ENCODE data around the gene DENND5B. TPM values are rescaled to one million over a fixed set of nuclear protein-coding genes. Genes with fewer than 3 reads are reported as not detected.

DENND5B gene
- polyA plus RNA-seq, 2 donors = 0.33 to 0.55 TPM

DNA sequence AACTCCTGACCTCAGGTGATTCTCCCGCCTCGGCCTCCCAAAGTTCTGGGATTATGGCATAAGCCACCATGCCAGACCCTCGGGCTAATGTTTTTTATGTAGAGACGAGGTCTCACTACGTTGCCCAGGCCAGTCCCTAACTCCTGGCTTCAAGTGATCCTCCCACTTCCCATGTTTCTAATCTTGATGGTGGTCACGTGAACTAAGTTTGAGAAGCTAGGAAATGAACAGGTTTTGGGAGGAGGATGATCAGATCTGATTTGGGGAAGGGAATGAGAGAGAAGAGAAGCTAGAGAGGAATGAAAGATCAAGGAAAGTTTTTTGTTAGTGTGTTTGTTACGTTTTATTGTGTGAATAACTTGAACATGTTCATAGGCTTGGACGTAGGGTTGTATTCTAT is 247.8 kb downstream of the DENND5B start:
- H3K4me1 ChIP-seq (ENCODE audit: control insufficient read depth in 2 of 2, insufficient read depth in 2 of 2, low read length in 1 of 2) = no peaks in the 10 kb centered on the region
- H3K27ac ChIP-seq (ENCODE audit: low read depth in 2 of 2, low read length in 1 of 2) = no peak overlapping the region
- H3K4me3 ChIP-seq (ENCODE audit: low read depth in 1 of 2, low read length in 2 of 2) = no peak overlapping the region
- 84 to 85% methylated on average over 8 of the region's 8 CpGs for WGBS, 2 donors
- H3K27me3 ChIP-seq (ENCODE audit: control insufficient read depth in 1 of 2, insufficient read depth in 2 of 2, low read length in 2 of 2) = no peaks in the 10 kb centered on the region
- H3K36me3 ChIP-seq (ENCODE audit: control insufficient read depth in 2 of 2, insufficient read depth in 2 of 2, low read length in 1 of 2) = no peaks in the 10 kb centered on the region
- H3K9me3 ChIP-seq (ENCODE audit: control insufficient read depth in 2 of 2, insufficient read depth in 1 of 2, low read depth in 1 of 2, low read length in 1 of 2) = no peaks in the 10 kb centered on the region

DNA sequence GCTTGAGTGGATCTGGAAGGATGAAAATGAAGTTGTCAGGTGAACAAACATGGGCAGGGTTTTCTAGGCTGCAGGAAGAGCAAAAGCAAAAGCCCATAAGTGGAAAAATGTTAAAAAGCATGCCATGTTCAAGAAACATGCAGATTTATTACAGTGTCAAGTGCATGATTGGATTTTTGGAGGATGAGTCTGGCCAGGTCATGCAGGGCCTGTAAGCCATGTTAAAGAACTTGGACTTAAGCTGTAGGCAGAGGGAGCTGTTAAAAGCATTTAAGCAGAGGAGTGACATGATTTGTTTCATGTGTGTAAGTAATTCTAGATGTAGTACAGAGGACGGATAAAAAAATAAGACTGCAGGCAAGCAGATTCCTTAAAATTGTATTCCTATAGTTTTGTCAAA is 248.7 kb downstream of the DENND5B start:
- 80 to 88% methylated on average over 1 of the region's 1 CpG for WGBS, 2 donors

GRCh38 chr12:31339831-31340622 is 250.9 kb downstream of the DENND5B start:
- Histone ChIP-seq H3K9me3 (ENCODE audit: control insufficient read depth in 2 of 2, insufficient read depth in 1 of 2, low read depth in 1 of 2, low read length in 1 of 2) (no peaks in the 10 kb centered on the region), H3K4me1 (ENCODE audit: control insufficient read depth in 2 of 2, insufficient read depth in 2 of 2, low read length in 1 of 2) (no peaks in the 10 kb centered on the region), H3K27me3 (ENCODE audit: control insufficient read depth in 1 of 2, insufficient read depth in 2 of 2, low read length in 2 of 2) (no peaks in the 10 kb centered on the region), H3K27ac (ENCODE audit: low read depth in 2 of 2, low read length in 1 of 2) (no peak overlapping the region), H3K36me3 (ENCODE audit: control insufficient read depth in 2 of 2, insufficient read depth in 2 of 2, low read length in 1 of 2) (no peaks in the 10 kb centered on the region), H3K4me3 (ENCODE audit: low read depth in 1 of 2, low read length in 2 of 2) (no peak overlapping the region)
- WGBS, 2 donors = 76 to 78% methylated on average over 10 of the region's 10 CpGs

More for the DNA sequence above, 248.7 kb downstream of the DENND5B start:
- Histone ChIP-seq H3K4me3 (ENCODE audit: low read depth in 1 of 2, low read length in 2 of 2) (no peak overlapping the region), H3K27me3 (ENCODE audit: control insufficient read depth in 1 of 2, insufficient read depth in 2 of 2, low read length in 2 of 2) (no peaks in the 10 kb centered on the region), H3K4me1 (ENCODE audit: control insufficient read depth in 2 of 2, insufficient read depth in 2 of 2, low read length in 1 of 2) (no peaks in the 10 kb centered on the region), H3K9me3 (ENCODE audit: control insufficient read depth in 2 of 2, insufficient read depth in 1 of 2, low read depth in 1 of 2, low read length in 1 of 2) (no peaks in the 10 kb centered on the region), H3K36me3 (ENCODE audit: control insufficient read depth in 2 of 2, insufficient read depth in 2 of 2, low read length in 1 of 2) (no peaks in the 10 kb centered on the region), H3K27ac (ENCODE audit: low read depth in 2 of 2, low read length in 1 of 2) (no peak overlapping the region)

DNA sequence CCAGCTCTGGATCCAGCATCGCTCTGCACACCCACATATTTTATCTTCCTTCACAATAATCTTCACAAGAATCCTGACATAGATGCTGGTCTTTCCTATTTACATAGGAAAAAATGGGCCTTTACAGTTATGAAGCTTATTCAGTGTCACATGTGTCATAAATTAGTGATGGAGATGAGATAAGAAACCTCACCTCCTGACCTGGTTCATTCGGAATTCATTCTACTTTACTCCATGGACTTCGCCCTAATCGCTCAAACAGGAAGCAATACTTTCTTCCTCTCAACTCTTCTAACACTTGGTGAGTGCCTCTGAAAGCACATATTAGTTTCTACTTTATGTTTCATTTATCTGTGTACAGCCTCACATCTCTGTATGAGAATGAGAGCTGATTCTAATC is 253.0 kb downstream of the DENND5B start:
- 60 to 76% methylated on average over 4 of the region's 4 CpGs for WGBS, 2 donors
- Histone ChIP-seq H3K27ac (ENCODE audit: low read depth in 2 of 2, low read length in 1 of 2) (no peak overlapping the region), H3K27me3 (ENCODE audit: control insufficient read depth in 1 of 2, insufficient read depth in 2 of 2, low read length in 2 of 2) (no peaks in the 10 kb centered on the region), H3K4me3 (ENCODE audit: low read depth in 1 of 2, low read length in 2 of 2) (no peak overlapping the region), H3K36me3 (ENCODE audit: control insufficient read depth in 2 of 2, insufficient read depth in 2 of 2, low read length in 1 of 2) (no peaks in the 10 kb centered on the region), H3K4me1 (ENCODE audit: control insufficient read depth in 2 of 2, insufficient read depth in 2 of 2, low read length in 1 of 2) (no peaks in the 10 kb centered on the region), H3K9me3 (ENCODE audit: control insufficient read depth in 2 of 2, insufficient read depth in 1 of 2, low read depth in 1 of 2, low read length in 1 of 2) (no peaks in the 10 kb centered on the region)

Other genes starting within 250 kb of the DENND5B start
- under 1 TPM; 0.84 TPM for gene ETFBKMT, start 68.6 kb upstream of the DENND5B start, polyA plus RNA-seq
- 1 to 10 TPM; 4.4 to 4.7 TPM for gene AMN1, start 137.9 kb upstream of the DENND5B start, polyA plus RNA-seq

Measured in esophagus (tissue), 2 donors.